Mononuclear cell (primary cell): ENCODE data around the gene HTT-AS. TPM values are rescaled to one million over a fixed set of nuclear protein-coding genes. Genes with fewer than 3 reads are reported as not detected.

ENCODE experiments used
- H3K27me3 ChIP-seq: 2 replicates; pipeline ENCODE4 v1.6.0; 2011; ENCODE audit warnings: low read length, control low read depth; ENCODE audit not compliant: insufficient read depth
- H3K4me1 ChIP-seq: 2 replicates; pipeline ENCODE4 v1.5.1; 2011; ENCODE audit warnings: mild to moderate bottlenecking, low read length, control low read depth; ENCODE audit not compliant: insufficient read depth
- H3K4me3 ChIP-seq: 2 replicates; pipeline ENCODE4 v1.5.1; 2011; ENCODE audit warnings: mild to moderate bottlenecking, low read length, moderate library complexity
- H3K9me3 ChIP-seq: 2 replicates; pipeline ENCODE4 v1.5.1; 2011; ENCODE audit warnings: low read depth, mild to moderate bottlenecking, control low read depth, low read length
- total RNA-seq: library from RNA; depleted of rRNA; stranded (reverse); fragments of >200 nt; gene quantifications from one replicate; pipeline ENCODE4 v1.2.3, GENCODE V29; 2012

Gene HTT-AS
- not detected for total RNA-seq

DNA sequence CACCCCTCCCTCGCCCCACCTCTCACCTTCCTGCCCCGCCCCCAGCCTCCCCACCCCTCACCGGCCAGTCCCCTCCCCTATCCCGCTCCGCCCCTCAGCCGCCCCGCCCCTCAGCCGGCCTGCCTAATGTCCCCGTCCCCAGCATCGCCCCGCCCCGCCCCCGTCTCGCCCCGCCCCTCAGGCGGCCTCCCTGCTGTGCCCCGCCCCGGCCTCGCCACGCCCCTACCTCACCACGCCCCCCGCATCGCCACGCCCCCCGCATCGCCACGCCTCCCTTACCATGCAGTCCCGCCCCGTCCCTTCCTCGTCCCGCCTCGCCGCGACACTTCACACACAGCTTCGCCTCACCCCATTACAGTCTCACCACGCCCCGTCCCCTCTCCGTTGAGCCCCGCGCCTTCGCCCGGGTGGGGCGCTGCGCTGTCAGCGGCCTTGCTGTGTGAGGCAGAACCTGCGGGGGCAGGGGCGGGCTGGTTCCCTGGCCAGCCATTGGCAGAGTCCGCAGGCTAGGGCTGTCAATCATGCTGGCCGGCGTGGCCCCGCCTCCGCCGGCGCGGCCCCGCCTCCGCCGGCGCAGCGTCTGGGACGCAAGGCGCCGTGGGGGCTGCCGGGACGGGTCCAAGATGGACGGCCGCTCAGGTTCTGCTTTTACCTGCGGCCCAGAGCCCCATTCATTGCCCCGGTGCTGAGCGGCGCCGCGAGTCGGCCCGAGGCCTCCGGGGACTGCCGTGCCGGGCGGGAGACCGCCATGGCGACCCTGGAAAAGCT lies at the start of gene HTT-AS, which contains the start of gene HTT:
HTT-AS (minus strand) TSS at position 461 of the 768 bp plus-strand sequence.
HTT (plus strand) TSS at position 604 of the 768 bp plus-strand sequence; CDS start at position 749, 145 bp downstream.
- Histone ChIP-seq H3K9me3 (no peaks in the 10 kb centered on the region), H3K27me3 (no peaks in the 10 kb centered on the region), H3K4me1 (peaks cover 48% of the 10 kb centered on the region), H3K4me3 (peak within 1 kb of the TSS; percentile 63)

DNA sequence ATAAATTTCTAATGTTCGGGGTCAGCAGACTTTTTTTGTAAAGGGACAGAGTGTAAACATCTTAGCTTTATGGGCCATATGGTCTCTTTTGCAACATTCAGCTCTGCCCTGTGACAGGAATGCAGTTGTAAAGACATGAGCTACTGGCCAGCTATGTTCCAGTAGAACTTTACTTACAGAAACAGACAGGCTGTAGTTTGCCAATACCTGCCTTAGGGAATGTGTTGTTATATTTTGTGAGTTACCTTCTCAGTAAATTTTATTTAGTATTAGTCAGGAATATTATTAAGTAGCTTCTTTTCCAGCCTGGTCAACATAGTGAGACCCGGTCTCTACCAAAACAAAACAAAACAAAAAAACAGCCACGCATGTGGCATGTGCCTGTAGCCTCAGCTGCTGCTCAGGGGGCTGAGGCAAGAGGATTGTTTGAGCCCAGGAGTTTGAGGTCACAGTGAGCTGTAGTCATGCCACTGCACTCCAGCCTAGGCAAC lies 48.9 kb upstream of the HTT-AS start:
- H3K4me3 ChIP-seq = no peak overlapping the region
- H3K4me1 ChIP-seq = peaks cover 6% of the 10 kb centered on the region
- no peaks in the 10 kb centered on the region for H3K9me3 ChIP-seq
- H3K27me3 ChIP-seq = no peaks in the 10 kb centered on the region

- no peaks in the 10 kb centered on the region for H3K27me3 ChIP-seq
- peaks cover 6% of the 10 kb centered on the region for H3K4me1 ChIP-seq
- H3K9me3 ChIP-seq = no peaks in the 10 kb centered on the region
- no peak overlapping the region for H3K4me3 ChIP-seq
Observed at GRCh38 chr4:3122081-3122563, 47.8 kb upstream of the HTT-AS start.

GRCh38 chr4:3121596-3121995 lies 47.3 kb upstream of the HTT-AS start:
- Histone ChIP-seq H3K9me3 (no peaks in the 10 kb centered on the region), H3K4me3 (no peak overlapping the region), H3K27me3 (no peaks in the 10 kb centered on the region), H3K4me1 (peaks cover 6% of the 10 kb centered on the region)

DNA sequence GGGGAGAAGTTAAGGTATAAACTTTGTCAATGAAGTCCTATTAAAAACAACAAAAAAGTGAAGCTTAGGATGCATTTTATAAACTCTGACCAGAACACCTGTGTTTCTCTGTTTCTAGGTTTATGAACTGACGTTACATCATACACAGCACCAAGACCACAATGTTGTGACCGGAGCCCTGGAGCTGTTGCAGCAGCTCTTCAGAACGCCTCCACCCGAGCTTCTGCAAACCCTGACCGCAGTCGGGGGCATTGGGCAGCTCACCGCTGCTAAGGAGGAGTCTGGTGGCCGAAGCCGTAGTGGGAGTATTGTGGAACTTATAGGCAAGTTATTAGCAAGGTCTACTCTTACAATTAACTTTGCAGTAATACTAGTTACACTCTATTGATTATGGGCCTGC lies 46.8 kb upstream of the HTT-AS start:
- H3K4me1 ChIP-seq = peaks cover 6% of the 10 kb centered on the region
- H3K4me3 ChIP-seq = no peak overlapping the region

GRCh38 chr4:3119464-3119863 lies 45.1 kb upstream of the HTT-AS start:
- no peak overlapping the region for H3K4me3 ChIP-seq
- H3K4me1 ChIP-seq = peaks cover 6% of the 10 kb centered on the region
- H3K27me3 ChIP-seq = no peaks in the 10 kb centered on the region
- H3K9me3 ChIP-seq = no peaks in the 10 kb centered on the region

More for the DNA sequence above, 46.8 kb upstream of the HTT-AS start:
- no peaks in the 10 kb centered on the region for H3K27me3 ChIP-seq
- no peaks in the 10 kb centered on the region for H3K9me3 ChIP-seq

DNA sequence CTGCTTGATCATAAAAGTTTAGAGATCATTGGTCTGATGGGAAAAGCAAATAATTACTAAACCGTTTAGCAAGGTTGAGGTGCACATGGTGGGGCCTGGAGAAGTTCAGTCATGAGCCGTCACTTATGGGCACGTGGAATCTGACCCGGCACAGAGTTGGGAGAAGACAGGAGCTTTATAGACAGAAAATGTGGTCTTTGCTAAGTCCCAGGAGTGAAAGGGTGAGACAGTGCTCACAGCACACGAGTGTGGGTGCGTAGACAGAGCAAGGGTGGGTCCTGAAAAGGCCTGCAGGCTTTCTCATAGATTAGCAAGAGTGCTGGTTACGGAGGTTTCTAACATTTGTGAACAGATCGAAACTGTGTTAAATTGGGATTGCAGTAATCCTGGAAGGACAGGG lies 44.0 kb upstream of the HTT-AS start:
- H3K4me3 ChIP-seq = no peak overlapping the region

DNA sequence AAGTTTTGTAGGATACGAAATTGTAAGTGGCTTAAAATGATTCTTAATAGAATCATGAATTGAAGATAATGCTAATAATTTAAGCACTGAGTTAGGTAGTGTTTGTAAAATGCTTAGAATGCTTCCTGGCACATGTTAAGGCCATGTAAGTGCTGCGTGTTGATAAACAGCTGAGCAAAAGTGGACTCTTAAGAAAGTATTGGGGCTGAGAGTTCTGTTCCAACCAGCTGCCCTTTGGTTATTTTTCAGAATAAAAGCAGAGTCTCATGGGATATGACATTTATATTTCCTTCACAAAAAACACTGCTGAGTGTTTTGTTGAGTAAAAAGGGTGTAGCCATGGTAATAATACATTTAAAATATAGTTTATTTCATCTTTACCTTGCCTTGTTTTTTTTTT lies 42.6 kb upstream of the HTT-AS start:
- Histone ChIP-seq H3K4me3 (no peak overlapping the region), H3K9me3 (no peaks in the 10 kb centered on the region), H3K4me1 (peaks cover 2% of the 10 kb centered on the region), H3K27me3 (no peaks in the 10 kb centered on the region)

More for the DNA sequence above, 44.0 kb upstream of the HTT-AS start:
- Histone ChIP-seq H3K9me3 (no peaks in the 10 kb centered on the region), H3K27me3 (no peaks in the 10 kb centered on the region), H3K4me1 (peaks cover 6% of the 10 kb centered on the region)

- no peak overlapping the region for H3K4me3 ChIP-seq
- no peaks in the 10 kb centered on the region for H3K9me3 ChIP-seq
- H3K27me3 ChIP-seq = no peaks in the 10 kb centered on the region
- H3K4me1 ChIP-seq = no peaks in the 10 kb centered on the region
Observed at GRCh38 chr4:3115637-3116270, 41.4 kb upstream of the HTT-AS start.

DNA sequence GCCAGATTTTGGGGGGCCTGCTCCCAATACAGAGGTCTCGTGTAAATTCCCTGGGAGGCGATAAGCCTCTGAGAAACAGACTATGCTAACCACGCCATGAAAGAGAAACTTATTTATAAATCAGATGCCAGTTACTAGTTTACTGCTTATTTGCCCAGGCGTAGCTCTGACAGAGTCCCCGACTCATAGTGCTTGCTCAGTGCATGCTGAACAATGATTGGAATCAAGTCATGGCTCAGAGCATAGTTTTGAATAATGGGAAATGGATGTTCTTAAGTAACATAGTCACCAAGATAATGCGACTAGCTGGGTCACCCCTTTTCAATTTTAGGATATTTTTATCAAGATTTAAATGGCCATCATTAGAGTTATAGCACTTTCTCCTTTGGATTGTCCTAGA lies 40.0 kb upstream of the HTT-AS start:
- no peaks in the 10 kb centered on the region for H3K4me1 ChIP-seq
- H3K27me3 ChIP-seq = no peaks in the 10 kb centered on the region
- no peak overlapping the region for H3K4me3 ChIP-seq
- H3K9me3 ChIP-seq = no peaks in the 10 kb centered on the region

DNA sequence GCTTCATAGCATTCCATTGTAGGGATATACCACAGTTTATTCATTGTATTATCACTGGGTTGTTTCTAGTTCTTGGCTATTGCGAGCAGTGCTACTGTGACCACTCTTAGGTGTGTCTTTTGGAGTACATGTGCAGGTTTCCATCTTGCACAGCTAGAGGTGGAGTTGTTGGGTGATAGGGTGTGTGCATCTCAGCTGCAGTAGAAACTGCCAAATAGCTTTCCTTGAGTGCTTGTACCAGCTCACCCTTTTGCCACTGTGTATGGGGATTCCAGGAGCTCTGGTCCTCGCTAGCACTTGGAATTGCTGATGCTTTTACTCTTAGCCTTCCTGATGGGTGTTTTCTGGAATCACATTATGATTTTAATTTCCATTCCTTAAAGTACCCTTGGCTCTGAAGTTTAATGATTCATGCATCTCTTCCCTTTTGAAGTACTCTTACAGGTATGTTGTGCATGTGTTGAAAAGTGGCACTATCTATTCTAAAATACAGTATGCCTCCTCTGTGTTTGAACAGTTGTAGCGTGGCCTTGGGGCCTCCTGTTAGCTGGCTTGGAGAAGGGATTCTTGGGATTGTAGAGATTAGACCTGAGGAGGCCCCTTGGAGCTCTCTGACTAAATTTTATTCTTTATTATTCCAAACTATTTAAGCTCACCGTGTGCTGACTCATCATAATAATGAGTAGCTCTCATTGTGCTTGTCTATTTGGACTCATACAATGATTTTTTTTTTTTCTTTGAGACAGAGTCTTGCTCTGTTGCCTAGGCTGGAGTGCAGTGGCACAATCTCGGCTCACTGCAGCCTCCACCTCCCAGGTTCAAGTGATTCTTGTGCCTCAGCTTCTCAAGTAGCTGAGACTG lies 38.5 kb upstream of the HTT-AS start:
- Histone ChIP-seq H3K4me3 (no peak overlapping the region), H3K4me1 (no peaks in the 10 kb centered on the region), H3K9me3 (no peaks in the 10 kb centered on the region), H3K27me3 (no peaks in the 10 kb centered on the region)

DNA sequence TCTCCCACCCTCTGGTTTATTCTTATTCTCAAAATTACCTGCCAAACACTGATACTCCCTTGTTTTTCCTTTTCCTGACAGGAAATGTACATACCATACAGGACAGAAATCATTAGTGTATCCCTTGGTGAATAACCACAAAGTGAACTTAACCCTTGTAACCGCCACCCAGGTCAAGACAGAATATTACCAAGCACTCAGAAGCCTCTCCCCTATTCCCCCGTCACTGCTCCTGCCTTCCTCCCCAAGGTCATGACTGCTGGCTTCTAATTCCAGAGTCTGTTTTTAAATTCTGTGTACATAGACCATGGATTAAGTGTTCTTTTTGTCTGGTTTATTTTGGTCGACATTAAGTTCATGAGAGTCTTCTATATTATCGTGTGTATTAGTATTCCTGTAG lies 37.9 kb upstream of the HTT-AS start:
- Histone ChIP-seq H3K27me3 (no peaks in the 10 kb centered on the region), H3K9me3 (no peaks in the 10 kb centered on the region), H3K4me3 (no peak overlapping the region), H3K4me1 (no peaks in the 10 kb centered on the region)

DNA sequence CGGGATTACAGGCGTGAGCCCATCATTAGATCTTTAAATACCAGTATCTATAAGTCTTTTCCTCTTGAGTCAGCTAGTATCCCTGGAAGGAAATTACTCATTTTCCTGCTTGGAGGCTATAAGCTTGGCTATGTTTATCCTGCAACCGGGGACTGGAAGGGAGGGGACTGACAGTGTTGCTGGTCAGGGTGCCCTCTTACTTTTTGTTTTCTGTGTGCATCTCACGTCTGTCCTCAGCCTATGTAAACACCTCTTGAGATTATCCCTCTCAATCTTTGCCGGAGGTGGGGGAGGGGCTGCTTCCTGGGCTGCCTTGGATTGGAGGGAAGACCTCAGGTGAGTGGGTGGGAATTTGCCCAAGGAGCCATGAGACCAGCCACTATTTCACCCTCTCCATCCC lies 37.1 kb upstream of the HTT-AS start:
- Histone ChIP-seq H3K4me3 (no peak overlapping the region), H3K4me1 (peaks cover 3% of the 10 kb centered on the region), H3K27me3 (no peaks in the 10 kb centered on the region), H3K9me3 (no peaks in the 10 kb centered on the region)

DNA sequence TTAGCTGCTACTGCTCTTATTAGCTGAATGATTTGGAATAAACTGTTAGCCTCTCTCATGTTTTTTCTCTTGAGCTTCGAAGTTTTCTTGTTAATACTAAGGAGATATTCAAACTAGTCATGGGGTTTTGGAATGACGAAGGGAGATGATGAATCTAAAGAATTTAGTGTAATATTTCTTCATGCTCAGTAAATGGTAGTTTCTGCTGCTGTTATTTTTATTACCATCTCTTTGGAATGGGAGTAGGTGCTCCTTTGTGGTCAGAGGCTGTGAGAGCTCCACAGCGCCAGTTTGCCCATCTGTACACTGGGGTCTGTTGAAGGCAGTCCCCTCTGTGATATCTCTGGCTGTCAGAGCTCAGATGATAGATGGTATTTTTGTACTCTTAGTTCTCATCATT lies 33.9 kb upstream of the HTT-AS start:
- Histone ChIP-seq H3K4me3 (no peak overlapping the region), H3K27me3 (no peaks in the 10 kb centered on the region), H3K9me3 (no peaks in the 10 kb centered on the region), H3K4me1 (peaks cover 5% of the 10 kb centered on the region)

DNA sequence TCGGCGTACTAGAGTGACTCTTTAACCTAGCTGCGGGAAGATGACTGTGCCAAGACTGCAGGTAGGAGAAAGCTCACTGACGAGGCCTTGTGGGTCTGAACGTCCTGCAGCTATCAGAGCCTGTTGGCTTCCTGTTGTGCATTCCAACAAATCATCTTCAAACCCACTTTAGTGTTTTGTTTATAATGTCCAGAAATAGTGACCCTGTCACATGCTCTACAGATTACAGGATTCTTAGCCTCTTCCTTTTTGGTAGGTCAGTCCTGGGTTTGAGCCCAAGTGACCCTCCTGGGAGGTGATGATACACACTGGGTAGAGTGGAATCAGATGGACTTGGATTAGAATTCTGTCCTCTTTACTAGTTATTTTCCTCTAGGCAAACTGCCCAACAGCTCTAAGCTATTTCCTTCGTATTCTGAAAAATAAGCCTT lies 33.4 kb upstream of the HTT-AS start:
- H3K4me3 ChIP-seq = no peak overlapping the region
- H3K9me3 ChIP-seq = no peaks in the 10 kb centered on the region
- peaks cover 5% of the 10 kb centered on the region for H3K4me1 ChIP-seq
- no peaks in the 10 kb centered on the region for H3K27me3 ChIP-seq
